Gastrocnemius medialis (tissue), 4 donors: ENCODE measurements around the gene TMEM229B. TPM values are rescaled to one million over a fixed set of nuclear protein-coding genes. Genes with fewer than 3 reads are reported as not detected.

Experiments used
- ATAC-seq, 2 donors: fragments of 150-250 bp; one replicate each; pipeline ENCODE4 v1.9.1; 2016
- DNase-seq, 2 donors: peaks; one replicate each; pipeline ENCODE4 v3.0.0-alpha.2; 2019
- H3K27ac ChIP-seq, 4 donors: fragments of 200-600 bp; sonication (generic); 1 replicate in 1 of 4; 2 replicates in 3 of 4; pipeline ENCODE4 v1.5.1; 2016 to 2018; ENCODE audit warnings: mild to moderate bottlenecking in 2 of 4, moderate library complexity in 1 of 4
- H3K27me3 ChIP-seq, 3 donors: fragments of 200-600 bp; sonication (generic) in 2 of 3; 1 replicate in 1 of 3; 2 replicates in 2 of 3; pipeline versions ENCODE4 v1.5.1 to v1.6.0; 2016 to 2019; ENCODE audit warnings: mild to moderate bottlenecking in 1 of 3, moderate library complexity in 1 of 3
- H3K36me3 ChIP-seq, 2 donors: fragments of 200-600 bp; sonication (generic) in 1 of 2; one replicate each; pipeline ENCODE4 v1.5.1; 2017 to 2018
- H3K4me1 ChIP-seq, 2 donors: fragments of 200-600 bp; sonication (generic) in 1 of 2; one replicate each; pipeline ENCODE4 v1.5.1; 2016 to 2017; ENCODE audit warnings: mild to moderate bottlenecking in 2 of 2
- H3K4me3 ChIP-seq, 4 donors: fragments of 200-600 bp; sonication (generic) in 3 of 4; 1 replicate in 1 of 4; 2 replicates in 3 of 4; pipeline ENCODE4 v1.5.1; 2016 to 2019; ENCODE audit warnings: mild to moderate bottlenecking in 2 of 4
- H3K9me3 ChIP-seq, 3 donors: fragments of 200-600 bp; sonication (generic) in 2 of 3; 1 replicate in 1 of 3; 2 replicates in 2 of 3; pipeline ENCODE4 v1.5.1; 2016 to 2019
- POLR2A ChIP-seq, 2 donors: fragments of 450-650 bp; IDR thresholded peaks; one replicate each; pipeline ENCODE4 v1.6.1; 2017; ENCODE audit warnings: antibody characterized with exemption in 2 of 2, mild to moderate bottlenecking in 2 of 2, moderate library complexity in 2 of 2
- in situ Hi-C, 4 donors: fragments of 200-750 bp; cut with MboI; loops; one replicate each; pipeline versions ENCODE4 v1.15.0 to v1.8.0; 2017; ENCODE audit warnings: low sequenced_read_pairs in 4 of 4
- intact Hi-C: fragments of 100-400 bp; cut with DNase I; formaldehyde crosslinking; loops from one replicate; pipeline ENCODE4 v1.15.1; 2023; ENCODE audit warnings: low total_unique reads
- total RNA-seq, 4 donors: library from RNA; depleted of rRNA; stranded (reverse); fragments of >200 nt; gene quantifications; one replicate each; pipeline versions ENCODE4 v1.1.0 to v1.2.3, GENCODE V29; 2016
- TF ChIP-seq, protein P1 (sequence below), 5 experiments: fragments of 450-650 bp in 3 of 5; fragments of 200-600 bp in 2 of 5; sonication (generic) in 2 of 5; IDR thresholded peaks in 4 of 5; conservative IDR thresholded peaks in 1 of 5; 1 replicate in 4 of 5; 2 replicates in 1 of 5; pipeline ENCODE4 v1.5.1; 2016 to 2019; ENCODE audit warnings: antibody characterized with exemption in 5 of 5, mild to moderate bottlenecking in 3 of 5, moderate library complexity in 3 of 5

TMEM229B gene
- total RNA-seq, 4 donors from 2014 or later: 0.07 to 3.3 (median 0.20) TPM; not detected in 1

DNA sequence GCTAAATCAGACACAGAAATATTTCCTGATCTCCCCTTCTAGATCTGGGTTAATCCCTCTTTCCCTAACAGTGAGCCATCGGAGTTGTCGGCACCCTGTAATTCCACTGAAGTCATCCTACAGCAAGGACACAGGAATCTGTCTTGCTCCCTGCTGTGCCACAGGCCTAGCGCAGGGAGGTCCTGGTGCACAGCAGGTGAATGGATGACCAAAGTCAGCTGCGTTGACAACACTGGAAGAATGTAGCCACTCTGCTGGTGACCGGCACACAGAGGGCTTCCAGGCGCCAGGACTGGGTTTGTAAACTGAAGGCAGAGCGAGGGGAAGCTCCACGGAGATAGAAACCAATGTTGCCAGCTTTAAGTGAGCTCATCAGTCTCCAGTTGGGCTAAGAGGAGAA is 23.6 kb downstream of the TMEM229B start:
- H3K9me3 ChIP-seq: no peaks in the 10 kb centered on the region
- in situ Hi-C loops (no loop called here), intact Hi-C loops (no loop called here)
- ATAC-seq (no peak), DNase-seq (no peak)
- TF ChIP-seq POLR2A (IDR thresholded peaks at IDR 0.05): no peak
- TF ChIP-seq, protein P1, sequence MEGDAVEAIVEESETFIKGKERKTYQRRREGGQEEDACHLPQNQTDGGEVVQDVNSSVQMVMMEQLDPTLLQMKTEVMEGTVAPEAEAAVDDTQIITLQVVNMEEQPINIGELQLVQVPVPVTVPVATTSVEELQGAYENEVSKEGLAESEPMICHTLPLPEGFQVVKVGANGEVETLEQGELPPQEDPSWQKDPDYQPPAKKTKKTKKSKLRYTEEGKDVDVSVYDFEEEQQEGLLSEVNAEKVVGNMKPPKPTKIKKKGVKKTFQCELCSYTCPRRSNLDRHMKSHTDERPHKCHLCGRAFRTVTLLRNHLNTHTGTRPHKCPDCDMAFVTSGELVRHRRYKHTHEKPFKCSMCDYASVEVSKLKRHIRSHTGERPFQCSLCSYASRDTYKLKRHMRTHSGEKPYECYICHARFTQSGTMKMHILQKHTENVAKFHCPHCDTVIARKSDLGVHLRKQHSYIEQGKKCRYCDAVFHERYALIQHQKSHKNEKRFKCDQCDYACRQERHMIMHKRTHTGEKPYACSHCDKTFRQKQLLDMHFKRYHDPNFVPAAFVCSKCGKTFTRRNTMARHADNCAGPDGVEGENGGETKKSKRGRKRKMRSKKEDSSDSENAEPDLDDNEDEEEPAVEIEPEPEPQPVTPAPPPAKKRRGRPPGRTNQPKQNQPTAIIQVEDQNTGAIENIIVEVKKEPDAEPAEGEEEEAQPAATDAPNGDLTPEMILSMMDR (IDR thresholded peaks at IDR 0.05 in 4 of 5, conservative IDR thresholded peaks at IDR 0.05 in 1 of 5): no peak
- H3K27me3 ChIP-seq: no peaks in the 10 kb centered on the region
- peaks cover 6 to 16% of the 10 kb centered on the region in 2 donors for H3K4me1 ChIP-seq
- no peak overlapping the region for H3K4me3 ChIP-seq
- no peaks in the 10 kb centered on the region for H3K36me3 ChIP-seq
- H3K27ac ChIP-seq: no peak overlapping the region

DNA sequence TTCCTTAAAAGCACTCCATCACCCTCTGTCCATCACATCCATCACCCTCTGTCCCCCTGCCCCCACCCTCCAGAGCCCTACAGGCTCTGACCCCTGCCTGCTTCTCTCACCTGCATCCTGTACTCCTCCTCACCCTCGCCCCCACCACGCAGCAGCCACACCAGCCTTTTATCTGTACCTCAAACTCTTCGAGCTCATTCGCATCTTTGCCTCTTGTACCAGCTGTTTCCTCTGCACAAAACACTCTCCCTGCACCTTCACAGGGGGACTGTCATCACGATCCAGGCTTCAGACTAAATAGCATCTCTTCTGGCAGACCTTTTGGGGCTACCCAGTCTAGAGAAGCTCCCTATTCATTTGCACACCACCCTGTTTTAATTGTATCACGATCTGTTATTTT is 24.1 kb downstream of the TMEM229B start:
- Histone ChIP-seq H3K27me3 (no peaks in the 10 kb centered on the region), H3K4me3 (no peak overlapping the region), H3K36me3 (no peaks in the 10 kb centered on the region), H3K4me1 (peaks cover 11 to 21% of the 10 kb centered on the region in 2 donors), H3K27ac (no peak overlapping the region), H3K9me3 (no peaks in the 10 kb centered on the region)
- in situ Hi-C loops: no loop called here
- no peak for TF ChIP-seq POLR2A (IDR thresholded peaks at IDR 0.05)
- TF ChIP-seq, protein P1 (IDR thresholded peaks at IDR 0.05 in 4 of 5, conservative IDR thresholded peaks at IDR 0.05 in 1 of 5): no peak
- ATAC-seq (no peak), DNase-seq (no peak)
- intact Hi-C loops: no loop called here

DNA sequence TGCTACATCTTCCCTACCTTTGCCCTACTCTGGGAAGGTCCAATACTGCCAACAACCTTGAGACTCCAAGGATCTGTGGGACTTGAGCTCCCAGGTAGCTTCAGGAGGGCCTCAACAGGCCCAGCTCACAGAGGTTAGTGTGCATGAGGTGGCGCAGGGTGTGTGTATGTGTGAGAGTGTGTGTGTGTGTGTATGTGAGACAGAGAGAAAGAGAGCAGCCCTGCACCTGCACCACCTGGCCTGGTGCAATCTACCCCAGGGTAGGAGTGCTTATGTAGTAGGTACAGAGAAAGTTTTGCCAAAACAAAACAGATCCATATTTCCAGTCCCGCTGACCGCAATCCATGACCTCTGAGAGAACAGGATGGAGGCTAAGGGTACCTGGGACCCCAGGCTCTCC is 24.6 kb downstream of the TMEM229B start:
- Histone ChIP-seq H3K27ac (no peak overlapping the region), H3K36me3 (no peaks in the 10 kb centered on the region), H3K27me3 (no peaks in the 10 kb centered on the region), H3K4me3 (no peak overlapping the region), H3K4me1 (peaks cover 15 to 26% of the 10 kb centered on the region in 2 donors), H3K9me3 (no peaks in the 10 kb centered on the region)
- TF ChIP-seq, protein P1 (IDR thresholded peaks at IDR 0.05 in 4 of 5, conservative IDR thresholded peaks at IDR 0.05 in 1 of 5): no peak
- no peak for TF ChIP-seq POLR2A (IDR thresholded peaks at IDR 0.05)
- ATAC-seq (no peak), DNase-seq (no peak)
- in situ Hi-C loops (no loop called here), intact Hi-C loops (no loop called here)

DNA sequence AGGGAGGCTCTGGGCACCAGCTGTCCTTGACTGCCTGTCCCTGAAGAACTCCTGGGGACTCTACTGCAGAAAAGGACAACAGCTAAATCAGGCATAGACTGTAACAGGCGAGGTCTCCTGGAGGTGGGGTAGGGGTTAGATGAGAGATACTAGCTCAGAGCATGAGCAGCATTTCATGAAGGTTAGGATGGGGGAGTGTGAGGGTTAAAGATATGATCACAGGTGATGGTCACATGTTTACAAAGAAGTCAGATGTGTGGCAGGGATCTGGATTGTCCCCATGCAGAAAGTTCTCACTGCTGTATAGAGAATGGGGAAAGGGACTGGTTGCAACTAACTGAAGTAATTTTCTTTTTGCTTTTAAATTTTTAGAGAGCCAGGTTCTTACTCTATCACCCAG is 26.5 kb downstream of the TMEM229B start:
- no peak for ATAC-seq
- DNase-seq: no peak
- in situ Hi-C loops: no loop called here
- Histone ChIP-seq H3K27ac (peak overlapping the region in 1 of 4 donors; percentile 32), H3K27me3 (no peaks in the 10 kb centered on the region), H3K4me3 (no peak overlapping the region), H3K4me1 (peaks cover 33 to 42% of the 10 kb centered on the region in 2 donors), H3K9me3 (no peaks in the 10 kb centered on the region), H3K36me3 (no peaks in the 10 kb centered on the region)
- TF ChIP-seq, protein P1 (IDR thresholded peaks at IDR 0.05 in 4 of 5, conservative IDR thresholded peaks at IDR 0.05 in 1 of 5): no peak
- no peak for TF ChIP-seq POLR2A (IDR thresholded peaks at IDR 0.05)
- intact Hi-C loops: no loop called here

DNA sequence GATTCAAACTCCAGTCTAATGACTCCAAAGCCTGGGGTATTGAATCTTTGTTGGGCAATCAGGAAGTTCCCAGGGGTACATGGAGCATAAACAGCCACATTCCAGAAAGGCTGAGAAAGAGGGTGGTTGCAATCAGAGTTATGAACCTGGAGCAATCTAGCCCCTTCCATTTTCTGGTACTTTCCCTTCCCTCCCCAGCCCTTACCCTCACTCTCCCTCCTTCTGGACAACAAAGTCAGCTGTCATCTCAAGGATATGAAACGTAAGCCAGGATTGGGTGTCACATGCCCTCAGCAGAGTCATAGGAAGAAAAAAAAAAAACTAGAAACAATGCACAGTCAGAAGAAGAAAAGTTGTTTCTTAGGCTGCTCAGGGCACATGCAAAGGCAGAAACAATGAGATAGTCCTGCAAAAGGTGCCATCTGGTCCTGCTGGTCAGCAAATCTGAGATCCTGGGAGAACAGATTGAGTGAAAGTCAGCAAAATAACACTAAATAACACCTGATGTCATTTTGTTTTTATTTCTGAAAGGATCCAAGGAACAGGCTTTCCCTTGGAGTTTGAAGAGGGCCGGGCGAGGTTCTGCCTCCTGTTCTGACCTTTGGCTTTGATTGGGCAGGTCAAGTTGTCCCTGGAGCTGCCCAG is 27.1 kb downstream of the TMEM229B start:
- in situ Hi-C loops (no loop called here), intact Hi-C loops (no loop called here)
- Histone ChIP-seq H3K4me1 (peaks cover 33 to 42% of the 10 kb centered on the region in 2 donors), H3K9me3 (no peaks in the 10 kb centered on the region), H3K4me3 (no peak overlapping the region), H3K27me3 (no peaks in the 10 kb centered on the region), H3K36me3 (no peaks in the 10 kb centered on the region), H3K27ac (peak overlapping the region in 1 of 4 donors; percentile 32)
- DNase-seq (no peak), ATAC-seq (peak; percentile 48 to 67)
- no peak for TF ChIP-seq POLR2A (IDR thresholded peaks at IDR 0.05)
- TF ChIP-seq, protein P1 (IDR thresholded peaks at IDR 0.05 in 4 of 5, conservative IDR thresholded peaks at IDR 0.05 in 1 of 5): no peak
